GM19193 (cell line): Measurements from ENCODE around the gene ETV3L.

Source experiments
- POLR2A ChIP-seq: IDR thresholded peaks from 4 replicates; pipeline ENCODE4 v1.6.1; 2011; ENCODE audit not compliant: insufficient read depth, insufficient read length; ENCODE audit errors: extremely low read depth

ETV3L gene

GRCh38 chr1:157114183-157115121 lies 14.8 kb upstream of the ETV3L start:
- no peak for TF ChIP-seq POLR2A

- TF ChIP-seq POLR2A, result no peak
These were observed 14.0 kb upstream of the ETV3L start for GRCh38 chr1:157113631-157114030.

- no peak for TF ChIP-seq POLR2A
These were observed 13.5 kb upstream of the ETV3L start for GRCh38 chr1:157113106-157113505.

- no peak for TF ChIP-seq POLR2A
These were observed 12.7 kb upstream of the ETV3L start for GRCh38 chr1:157112186-157112867.

- TF ChIP-seq POLR2A, result no peak
These were observed 12.0 kb upstream of the ETV3L start for GRCh38 chr1:157111396-157112165.

- TF ChIP-seq POLR2A, result no peak
These were observed 11.1 kb upstream of the ETV3L start for GRCh38 chr1:157110686-157111085.

- TF ChIP-seq POLR2A, result no peak
These were observed 10.4 kb upstream of the ETV3L start for GRCh38 chr1:157110003-157110402.

GRCh38 chr1:157108448-157108847 lies 8.8 kb upstream of the ETV3L start:
- TF ChIP-seq POLR2A, result no peak

- no peak for TF ChIP-seq POLR2A
These were observed 8.1 kb upstream of the ETV3L start for GRCh38 chr1:157107702-157108101.

- no peak for TF ChIP-seq POLR2A
These were observed 7.2 kb upstream of the ETV3L start for GRCh38 chr1:157106813-157107189.

- no peak for TF ChIP-seq POLR2A
These were observed 6.6 kb upstream of the ETV3L start for GRCh38 chr1:157105988-157106812.

GRCh38 chr1:157105298-157105987 lies 5.8 kb upstream of the ETV3L start:
- TF ChIP-seq POLR2A, result no peak

- TF ChIP-seq POLR2A, result no peak
These were observed 5.1 kb upstream of the ETV3L start for GRCh38 chr1:157104598-157105293.
